MCF 10A (cell line): ENCODE data around the gene LZTFL1. TPM values are rescaled to one million over a fixed set of nuclear protein-coding genes. Genes with fewer than 3 reads are reported as not detected.

Experiments used
- BruUV-seq: library from RNA; stranded (reverse); fragments of 400-500 nt; replicated peaks from 2 replicates; lab custom pipeline; 2021; lab: Mats Ljungman, UMichigan
- CTCF ChIA-PET: fragments of 300-600 bp; sonication (Branson Sonifier 250); formaldehyde crosslinking; extraction: SDS; loops from one replicate; lab custom pipeline; 2021; ENCODE audit warnings: antibody characterized with exemption, inconsistent platforms; lab: Yijun Ruan, JAX
- POLR2A ChIA-PET: fragments of 300-600, 350-650 bp; sonication (Branson Sonifier 250); formaldehyde crosslinking; extraction: SDS; loops from one replicate; lab custom pipeline; 2020; ENCODE audit warnings: antibody characterized with exemption, inconsistent platforms; lab: Yijun Ruan, JAX
- DNase-seq: peaks from one replicate; pipeline ENCODE4 v3.0.0-alpha.2; 2018; ENCODE audit not compliant: unreplicated experiment
- H3K27ac Mint-ChIP-seq: one replicate; pipeline ENCODE4 v1.8.0; 2022; ENCODE audit warnings: mild to moderate bottlenecking, low read depth, mixed read lengths; ENCODE audit not compliant: unreplicated experiment
- H3K27me3 Mint-ChIP-seq: one replicate; pipeline ENCODE4 v1.8.0; 2022; ENCODE audit warnings: mixed read lengths; ENCODE audit not compliant: insufficient read depth, unreplicated experiment
- H3K36me3 Mint-ChIP-seq: one replicate; pipeline ENCODE4 v1.8.0; 2022; ENCODE audit warnings: mild to moderate bottlenecking, moderate library complexity, mixed read lengths; ENCODE audit not compliant: insufficient read depth, unreplicated experiment
- H3K4me1 Mint-ChIP-seq: one replicate; pipeline ENCODE4 v1.8.0; 2022; ENCODE audit warnings: mixed read lengths; ENCODE audit not compliant: insufficient read depth, unreplicated experiment
- H3K4me3 Mint-ChIP-seq: one replicate; pipeline ENCODE4 v1.8.0; 2022; ENCODE audit warnings: mild to moderate bottlenecking, moderate library complexity, mixed read lengths; ENCODE audit not compliant: unreplicated experiment
- H3K9me3 Mint-ChIP-seq: one replicate; pipeline ENCODE4 v1.8.0; 2022; ENCODE audit warnings: mixed read lengths; ENCODE audit not compliant: unreplicated experiment
- intact Hi-C: fragments of 100-400 bp; cut with micrococcal nuclease; formaldehyde crosslinking; loops from 2 replicates; pipeline ENCODE4 v1.14.1; 2022
- total RNA-seq: library from RNA; stranded (reverse); gene quantifications from 2 replicates; pipeline ENCODE4 v1.2.3, GENCODE V29; 2022
- TF ChIP-seq, protein P1 (sequence below): fragments of 200-600 bp; IDR thresholded peaks from one replicate; pipeline ENCODE4 v1.8.0; 2022; ENCODE audit warnings: antibody characterized with exemption, mild to moderate bottlenecking; ENCODE audit not compliant: unreplicated experiment

The LZTFL1 gene
- total RNA-seq, 1 experiment from 2014 or later: 30.5 TPM

GRCh38 chr3:45774581-45775521 lies 67.1 kb downstream of the LZTFL1 start:
- Mint-ChIP-seq H3K4me3 (no peak overlapping the region), H3K4me1 (no peaks in the 10 kb centered on the region), H3K9me3 (no peaks in the 10 kb centered on the region), H3K27me3 (peaks cover 65% of the 10 kb centered on the region), H3K36me3 (no peaks in the 10 kb centered on the region), H3K27ac (no peak overlapping the region)
- CTCF ChIA-PET: interaction anchor here (0.6 to 3.3 kb wide), 4 partner anchors 13 to 303 kb away, joined by 3 to 20 read pairs (median 6); no protein-coding TSS in a partner anchor
- BruUV-seq: no TSS peak
- DNase-seq: no peak
- POLR2A ChIA-PET: interaction anchor here (0.5 to 1.1 kb wide), 4 partner anchors 26 to 108 kb away, joined by 3 to 5 read pairs (median 3); no protein-coding TSS in a partner anchor
- intact Hi-C loops: no loop called here
- TF ChIP-seq, protein P1, sequence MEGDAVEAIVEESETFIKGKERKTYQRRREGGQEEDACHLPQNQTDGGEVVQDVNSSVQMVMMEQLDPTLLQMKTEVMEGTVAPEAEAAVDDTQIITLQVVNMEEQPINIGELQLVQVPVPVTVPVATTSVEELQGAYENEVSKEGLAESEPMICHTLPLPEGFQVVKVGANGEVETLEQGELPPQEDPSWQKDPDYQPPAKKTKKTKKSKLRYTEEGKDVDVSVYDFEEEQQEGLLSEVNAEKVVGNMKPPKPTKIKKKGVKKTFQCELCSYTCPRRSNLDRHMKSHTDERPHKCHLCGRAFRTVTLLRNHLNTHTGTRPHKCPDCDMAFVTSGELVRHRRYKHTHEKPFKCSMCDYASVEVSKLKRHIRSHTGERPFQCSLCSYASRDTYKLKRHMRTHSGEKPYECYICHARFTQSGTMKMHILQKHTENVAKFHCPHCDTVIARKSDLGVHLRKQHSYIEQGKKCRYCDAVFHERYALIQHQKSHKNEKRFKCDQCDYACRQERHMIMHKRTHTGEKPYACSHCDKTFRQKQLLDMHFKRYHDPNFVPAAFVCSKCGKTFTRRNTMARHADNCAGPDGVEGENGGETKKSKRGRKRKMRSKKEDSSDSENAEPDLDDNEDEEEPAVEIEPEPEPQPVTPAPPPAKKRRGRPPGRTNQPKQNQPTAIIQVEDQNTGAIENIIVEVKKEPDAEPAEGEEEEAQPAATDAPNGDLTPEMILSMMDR: no peak

DNA sequence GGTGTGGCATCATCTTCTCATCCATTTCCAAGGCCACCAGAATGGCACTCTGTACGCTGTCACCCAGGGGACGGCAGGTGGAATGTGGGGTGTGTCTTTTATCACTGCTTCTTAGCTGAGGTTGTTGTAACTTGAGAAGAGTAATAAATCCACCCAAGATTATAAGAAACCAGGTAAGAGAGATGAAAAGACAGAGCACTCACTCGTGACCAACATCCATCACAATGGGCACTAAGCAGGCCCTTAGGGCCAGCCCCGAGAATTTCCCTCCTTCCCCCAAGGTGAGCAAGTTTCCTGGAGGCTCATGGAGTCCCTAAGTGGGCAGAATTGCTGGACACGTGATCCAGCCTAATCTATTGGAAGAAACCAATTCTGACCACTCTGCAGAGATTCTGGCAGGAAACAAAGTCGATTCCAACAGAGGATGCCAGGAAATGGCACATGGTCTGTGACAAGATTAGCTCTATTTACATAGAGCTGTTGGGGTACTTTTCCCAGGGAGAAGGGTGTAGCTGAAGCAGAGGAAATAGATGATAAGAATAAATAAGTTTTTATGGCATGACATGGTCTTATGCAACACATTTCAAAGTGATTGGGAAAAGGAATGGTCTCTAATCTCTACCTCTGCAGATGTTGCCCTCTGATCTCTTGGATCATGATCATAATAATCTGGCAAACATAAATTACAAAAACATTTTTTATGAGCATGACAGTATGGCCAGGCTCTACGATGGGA lies 68.0 kb downstream of the LZTFL1 start:
- no peak for DNase-seq
- no peak overlapping the region for H3K4me3 Mint-ChIP-seq
- no peak overlapping the region for H3K27ac Mint-ChIP-seq
- TF ChIP-seq, protein P1: no peak
- no peaks in the 10 kb centered on the region for H3K9me3 Mint-ChIP-seq
- ChIA-PET POLR2A (no interaction called here), CTCF (interaction anchor here (0.6 to 3.3 kb wide), 3 partner anchors 12 to 157 kb away, joined by 3 to 20 read pairs (median 9); no protein-coding TSS in a partner anchor)
- no peaks in the 10 kb centered on the region for H3K36me3 Mint-ChIP-seq
- H3K27me3 Mint-ChIP-seq: peaks cover 75% of the 10 kb centered on the region
- BruUV-seq: no TSS peak
- intact Hi-C loops: no loop called here
- H3K4me1 Mint-ChIP-seq: no peaks in the 10 kb centered on the region

Other genes starting within 250 kb of the LZTFL1 start
- 25.4 and 28.2 TPM in 2 replicates for gene LIMD1, start 247.4 kb downstream of the LZTFL1 start, total RNA-seq
- 39.3 and 44.5 TPM in 2 replicates for gene SACM1L, start 152.7 kb downstream of the LZTFL1 start, total RNA-seq
- not detected in 2 replicates for gene SLC6A20, start 45.6 kb downstream of the LZTFL1 start, total RNA-seq
- not detected in 2 replicates for gene CCR9, start 44.4 kb upstream of the LZTFL1 start, total RNA-seq
- not detected in 2 replicates for gene CXCR6, start 101.3 kb upstream of the LZTFL1 start, total RNA-seq
- 17.0 and 18.4 TPM in 2 replicates for gene FYCO1, start 153.7 kb upstream of the LZTFL1 start, total RNA-seq
- gene XCR1, start 185.4 kb upstream of the LZTFL1 start, total RNA-seq: not detected in 2 replicates